GM12864 (cell line): ENCODE measurements around the gene SLC19A1.

Experiments
- DNase-seq: peaks from one replicate; pipeline ENCODE4 v3.0.0-alpha.2; 2011; ENCODE audit warnings: low read depth
- H3K4me3 ChIP-seq: 2 replicates; pipeline ENCODE4 v1.5.1; 2011; ENCODE audit warnings: mild to moderate bottlenecking, low read depth, low read length, control low read depth
- TF ChIP-seq, protein P1 (sequence below): IDR thresholded peaks from 2 replicates; pipeline ENCODE4 v1.5.1; 2011; ENCODE audit warnings: low read depth, mild to moderate bottlenecking, moderate library complexity, low read length, control low read depth, inconsistent platforms; ENCODE audit errors: missing control alignments

The SLC19A1 gene

DNA sequence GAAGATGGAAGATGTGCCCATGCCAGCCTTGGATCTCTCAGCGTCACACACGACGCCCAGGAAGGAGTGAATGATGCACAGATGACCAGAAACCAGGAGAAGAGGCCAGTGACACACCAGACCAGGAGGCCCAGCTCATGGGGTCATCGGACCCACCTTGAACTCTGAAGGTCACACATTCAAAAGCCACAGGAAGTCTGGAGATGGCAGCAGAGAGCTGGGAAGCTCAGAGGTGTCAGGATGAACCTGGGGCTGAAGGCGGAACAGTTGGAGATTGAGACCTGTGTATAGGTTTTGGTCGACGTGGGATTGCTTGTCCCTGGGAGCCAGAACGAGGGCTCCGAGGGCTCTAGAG is 43.6 kb downstream of the SLC19A1 start:
- TF ChIP-seq, protein P1, sequence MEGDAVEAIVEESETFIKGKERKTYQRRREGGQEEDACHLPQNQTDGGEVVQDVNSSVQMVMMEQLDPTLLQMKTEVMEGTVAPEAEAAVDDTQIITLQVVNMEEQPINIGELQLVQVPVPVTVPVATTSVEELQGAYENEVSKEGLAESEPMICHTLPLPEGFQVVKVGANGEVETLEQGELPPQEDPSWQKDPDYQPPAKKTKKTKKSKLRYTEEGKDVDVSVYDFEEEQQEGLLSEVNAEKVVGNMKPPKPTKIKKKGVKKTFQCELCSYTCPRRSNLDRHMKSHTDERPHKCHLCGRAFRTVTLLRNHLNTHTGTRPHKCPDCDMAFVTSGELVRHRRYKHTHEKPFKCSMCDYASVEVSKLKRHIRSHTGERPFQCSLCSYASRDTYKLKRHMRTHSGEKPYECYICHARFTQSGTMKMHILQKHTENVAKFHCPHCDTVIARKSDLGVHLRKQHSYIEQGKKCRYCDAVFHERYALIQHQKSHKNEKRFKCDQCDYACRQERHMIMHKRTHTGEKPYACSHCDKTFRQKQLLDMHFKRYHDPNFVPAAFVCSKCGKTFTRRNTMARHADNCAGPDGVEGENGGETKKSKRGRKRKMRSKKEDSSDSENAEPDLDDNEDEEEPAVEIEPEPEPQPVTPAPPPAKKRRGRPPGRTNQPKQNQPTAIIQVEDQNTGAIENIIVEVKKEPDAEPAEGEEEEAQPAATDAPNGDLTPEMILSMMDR, result no peak
- no peak overlapping the region for H3K4me3 ChIP-seq
- no peak for DNase-seq

DNA sequence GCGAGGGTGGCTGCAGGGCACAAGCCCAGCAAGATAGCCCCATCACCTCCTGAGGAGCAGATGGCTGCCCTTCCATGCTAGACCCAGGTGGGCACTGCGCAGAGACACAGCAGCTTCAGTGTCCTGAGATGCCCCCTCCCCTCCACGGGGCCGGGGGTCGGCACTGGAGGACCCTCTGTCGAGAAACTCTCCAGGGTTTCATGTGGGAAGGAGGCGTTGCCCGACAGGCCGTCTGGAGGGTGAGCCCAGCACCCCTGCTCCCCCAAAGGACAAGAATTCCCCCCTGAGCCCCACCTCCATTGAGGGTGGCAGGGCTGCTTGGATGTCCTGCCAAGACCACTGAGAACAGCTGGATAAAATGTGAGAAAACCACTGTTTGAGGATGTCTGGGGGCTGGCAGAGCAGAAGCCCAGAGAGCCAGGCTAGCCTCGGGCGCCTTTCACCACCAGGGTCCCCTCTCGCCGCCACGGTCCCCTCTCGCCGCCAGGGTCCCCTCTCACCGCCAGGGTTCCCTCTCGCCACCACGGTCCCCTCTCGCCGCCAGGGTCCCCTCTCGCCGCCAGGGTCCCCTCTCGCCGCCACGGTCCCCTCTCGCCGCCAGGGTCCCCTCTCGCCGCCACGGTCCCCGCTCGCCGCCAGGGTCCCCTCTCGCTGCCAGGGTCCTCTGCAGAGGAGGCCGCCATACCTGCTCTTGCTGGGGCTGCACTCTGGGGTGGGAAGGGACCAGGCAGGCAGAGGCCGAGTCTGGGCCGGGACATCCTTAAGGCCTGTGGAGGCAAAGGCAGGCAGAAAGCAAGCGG is 44.2 kb downstream of the SLC19A1 start:
- DNase-seq, result no peak

DNA sequence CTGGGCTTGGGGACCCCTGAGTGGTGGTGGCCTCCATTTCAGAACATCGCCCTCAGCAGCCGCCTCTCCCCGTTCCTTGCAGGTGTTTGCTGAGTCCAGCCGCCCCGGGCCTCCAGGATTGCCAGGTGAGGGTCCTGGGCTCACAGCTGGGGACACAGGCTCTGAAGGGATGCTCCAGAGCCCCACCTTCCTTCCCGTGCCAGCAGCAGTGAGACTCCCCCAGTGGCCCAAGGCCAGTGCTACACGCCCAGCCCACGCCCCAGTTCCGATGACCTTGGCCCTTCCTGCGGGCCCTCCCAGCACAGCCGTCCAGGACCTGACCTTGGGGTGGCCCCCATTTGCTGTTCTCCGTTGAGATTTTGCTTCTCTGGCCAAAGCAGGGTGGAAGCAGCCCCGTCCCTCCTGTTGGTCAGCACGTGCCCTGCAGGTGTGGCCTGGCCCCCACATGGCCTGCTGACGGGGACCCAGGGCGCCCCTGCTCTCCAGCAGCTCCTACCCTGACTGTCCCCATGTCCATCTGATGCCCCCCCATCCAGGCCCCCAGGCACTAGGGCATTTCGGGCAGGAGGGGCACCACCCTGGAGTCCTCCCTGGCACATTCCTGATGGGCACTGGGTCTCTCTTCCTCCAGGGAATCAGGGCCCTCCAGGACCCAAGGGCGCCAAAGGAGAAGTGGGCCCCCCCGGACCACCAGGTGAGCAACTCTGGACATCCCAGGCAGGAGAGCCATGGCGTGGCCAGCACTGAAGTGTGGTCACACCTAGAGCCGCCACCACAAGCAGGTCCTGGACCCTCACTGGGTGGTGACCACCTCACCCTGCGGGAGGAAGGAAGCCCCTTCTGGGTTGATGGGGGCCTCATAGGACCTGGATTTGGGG is 45.0 kb downstream of the SLC19A1 start:
- TF ChIP-seq, protein P1, result no peak
- H3K4me3 ChIP-seq, result no peak overlapping the region
- DNase-seq, result no peak

More for the DNA sequence above, 44.2 kb downstream of the SLC19A1 start:
- H3K4me3 ChIP-seq, result no peak overlapping the region
- TF ChIP-seq, protein P1, result no peak

DNA sequence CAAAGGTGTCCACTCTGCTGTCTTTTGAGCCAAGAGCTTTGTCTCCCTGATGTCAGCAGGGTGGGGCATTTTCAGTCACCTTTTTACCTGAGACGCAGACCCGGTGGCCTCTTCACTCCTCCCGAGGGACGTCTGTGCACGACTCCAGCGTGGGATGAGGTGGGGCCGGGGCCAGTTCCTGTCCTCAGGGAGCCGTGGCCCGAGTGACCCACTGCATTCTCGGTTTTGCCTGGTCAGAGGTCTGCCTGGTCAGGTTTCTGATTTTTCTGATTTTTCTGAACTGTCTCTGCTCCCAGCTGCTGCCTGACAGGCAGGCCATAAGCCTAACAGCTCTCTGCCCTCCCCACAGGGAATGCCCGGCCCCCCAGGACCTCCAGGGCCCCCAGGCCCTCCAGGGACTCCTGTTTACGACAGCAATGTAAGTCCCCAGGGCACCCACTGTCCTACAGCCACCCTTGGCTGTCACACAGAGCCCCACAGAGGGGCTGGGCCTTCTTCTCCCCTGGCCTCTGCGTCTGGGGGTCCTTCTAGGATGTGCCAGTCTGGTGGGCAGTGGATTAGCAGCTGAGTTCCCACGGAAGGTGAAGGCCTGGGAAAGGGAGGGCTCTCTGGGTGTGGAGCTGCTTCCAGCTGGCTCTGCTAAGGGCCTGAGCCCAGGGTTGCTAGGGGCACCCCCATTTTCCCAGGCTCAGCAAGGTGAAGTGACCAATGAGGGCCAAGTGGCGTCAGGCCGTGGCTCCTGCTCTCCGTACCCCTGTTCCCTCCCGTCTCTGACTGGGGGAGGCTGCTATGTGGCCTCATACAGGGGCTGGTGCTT is 45.9 kb downstream of the SLC19A1 start:
- no peak overlapping the region for H3K4me3 ChIP-seq
- DNase-seq, result no peak
- TF ChIP-seq, protein P1, result no peak

DNA sequence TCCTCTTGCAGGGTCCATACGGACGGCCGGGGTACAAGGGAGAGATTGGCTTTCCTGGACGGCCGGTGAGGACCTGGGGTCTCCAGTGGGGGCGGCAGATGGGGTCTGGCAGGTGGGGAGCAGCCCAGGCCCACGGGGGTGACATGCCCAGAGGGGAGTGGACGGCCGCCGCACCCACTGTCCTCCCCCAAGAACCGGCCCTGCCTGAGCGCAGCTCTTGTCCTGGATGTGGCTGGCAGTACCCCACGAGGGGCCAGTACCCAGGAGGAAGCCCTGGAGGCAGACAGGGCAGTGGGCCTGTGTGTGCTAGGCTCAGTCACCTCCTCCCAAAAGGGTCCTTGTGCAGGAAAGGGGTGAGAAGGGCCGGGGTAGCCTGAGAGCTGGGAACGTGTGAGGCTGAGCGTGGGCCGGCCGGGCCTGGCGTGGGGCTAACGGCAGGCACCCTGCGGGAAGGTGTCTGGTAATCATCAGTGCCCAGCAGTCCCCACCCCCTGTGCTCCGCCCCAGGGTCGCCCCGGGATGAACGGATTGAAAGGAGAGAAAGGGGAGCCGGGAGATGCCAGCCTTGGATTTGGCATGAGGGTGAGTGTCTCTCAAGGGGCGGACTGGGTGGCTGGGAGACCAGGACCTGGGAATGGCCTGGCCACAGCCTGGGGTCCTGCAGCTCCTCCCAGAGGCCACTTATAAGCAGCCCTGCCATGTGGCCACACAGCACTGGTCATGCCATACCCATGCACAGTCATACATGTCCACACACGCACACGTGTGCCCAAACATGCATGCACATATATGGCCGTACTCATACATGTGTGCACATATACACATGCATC is 47.2 kb downstream of the SLC19A1 start:
- H3K4me3 ChIP-seq, result no peak overlapping the region
- no peak for DNase-seq
- TF ChIP-seq, protein P1, result no peak

DNA sequence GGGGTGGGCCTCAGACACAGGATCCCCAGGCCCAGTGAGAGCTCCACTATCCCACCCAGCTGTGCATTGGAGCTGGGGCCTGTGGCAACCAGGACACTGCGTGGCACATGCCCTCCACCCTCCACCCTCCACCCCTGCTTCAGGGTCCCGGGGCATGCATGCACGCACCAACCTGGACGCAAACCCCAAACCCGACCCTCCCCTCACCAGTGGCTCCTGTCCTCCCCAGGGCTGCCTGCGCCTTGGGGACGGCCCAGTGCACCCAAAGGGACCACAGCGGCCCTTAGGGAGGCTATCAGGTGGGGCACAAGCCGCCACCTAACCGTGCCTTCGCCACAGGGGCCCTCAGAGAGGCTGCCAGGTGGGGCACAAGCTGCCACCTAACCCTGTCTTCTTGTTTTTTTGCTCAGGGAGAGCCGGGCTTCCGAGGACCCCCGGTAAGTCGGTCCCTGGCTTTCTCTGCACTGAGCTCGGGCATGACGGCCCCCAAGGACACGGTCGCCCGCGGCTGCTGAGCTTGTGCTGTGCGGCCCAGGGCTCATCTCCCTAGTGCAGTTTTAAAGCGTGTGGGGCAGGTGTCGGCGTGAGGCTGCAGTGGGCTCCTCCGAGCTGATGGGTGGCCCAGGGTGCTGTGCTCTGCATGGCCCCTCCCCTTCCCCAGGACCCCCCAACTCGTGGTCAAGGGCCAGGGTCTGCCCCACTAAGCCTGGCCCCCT is 47.9 kb downstream of the SLC19A1 start:
- DNase-seq, result no peak
- TF ChIP-seq, protein P1, result no peak
- H3K4me3 ChIP-seq, result no peak overlapping the region
